GM19328 (cell line): Measurements from ENCODE around the gene DLGAP1.

Source experiments
- ATAC-seq: cut with Tn5 transposase; IDR thresholded peaks from one replicate; pipeline ENCODE4 v1.9.1; 2021; ENCODE audit warnings: mild to moderate bottlenecking, moderate library complexity; ENCODE audit not compliant: unreplicated experiment

Gene DLGAP1

DNA sequence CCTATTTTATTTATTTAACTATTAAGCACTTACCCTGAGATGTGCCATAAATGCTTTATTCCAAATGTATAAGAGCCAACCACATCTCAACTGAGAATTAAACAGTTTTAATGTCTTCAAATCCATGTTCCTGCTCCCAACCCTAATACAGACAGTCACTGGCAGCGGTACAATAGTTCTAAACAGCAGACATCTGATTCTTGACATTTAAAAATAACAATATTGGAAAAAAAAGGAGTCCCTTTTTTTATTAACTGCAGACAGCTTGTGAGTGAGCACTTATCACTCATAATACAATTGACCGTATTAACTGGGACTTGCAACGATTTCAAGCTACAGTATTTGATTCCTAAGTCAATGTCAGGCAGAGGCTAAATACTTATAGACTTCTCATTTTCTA is 580.5 kb downstream of the DLGAP1 start:
- no peak for ATAC-seq

DNA sequence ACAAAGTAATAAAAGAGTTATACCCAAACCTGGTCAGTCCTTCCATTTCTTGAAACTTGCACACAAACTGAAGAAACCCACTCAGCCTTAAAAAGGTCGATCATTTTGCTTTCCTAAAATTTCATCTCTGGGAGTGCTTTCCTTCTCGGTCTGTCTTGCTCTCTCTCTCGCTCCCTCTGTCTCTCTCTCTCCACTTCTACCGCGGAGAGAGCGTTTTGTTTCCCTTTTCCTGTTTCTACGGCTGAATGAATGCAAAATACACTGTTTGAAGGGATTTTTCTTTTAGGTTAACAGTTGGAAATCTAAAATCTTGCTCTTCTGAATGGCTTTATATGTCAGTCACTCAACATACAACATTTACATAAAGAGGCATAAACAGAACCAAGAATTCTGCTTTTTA is 581.0 kb downstream of the DLGAP1 start:
- ATAC-seq: no peak

DNA sequence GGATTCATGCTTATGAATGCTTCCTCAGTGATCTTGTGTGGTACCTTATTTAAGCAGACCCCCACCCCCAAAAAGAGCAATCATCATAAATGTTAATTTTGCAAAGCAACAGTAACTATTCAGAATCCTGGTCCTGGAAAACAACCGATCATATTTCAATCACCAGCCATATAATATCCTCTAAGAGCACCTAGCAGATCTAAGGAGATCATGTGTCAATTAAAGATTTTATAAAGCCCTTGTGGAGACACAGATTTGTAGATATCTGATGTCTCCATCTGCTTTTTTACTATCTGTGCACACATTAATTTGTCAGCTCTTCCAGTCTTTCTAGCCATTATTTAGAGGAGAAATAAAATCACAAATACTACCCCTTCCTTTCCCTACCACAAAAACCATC is 581.4 kb downstream of the DLGAP1 start:
- ATAC-seq: no peak

DNA sequence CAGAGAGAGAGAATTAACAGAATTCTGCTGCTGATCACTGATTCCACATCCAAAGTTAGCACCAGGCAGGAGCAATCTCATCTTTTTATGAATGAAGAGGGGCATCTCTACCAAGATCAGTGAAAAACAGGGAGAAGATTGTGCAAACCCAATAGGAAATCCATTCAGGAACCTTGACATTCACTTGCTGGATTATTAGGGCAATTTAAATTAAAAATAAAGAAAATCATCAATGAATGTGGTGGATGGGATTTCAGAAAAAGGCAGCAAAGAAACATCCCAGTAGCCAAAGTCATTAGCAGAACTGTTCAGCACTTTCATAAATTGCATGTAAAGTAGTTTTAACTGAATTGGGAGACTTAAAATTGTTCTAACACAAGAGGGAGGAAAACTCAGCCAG is 581.9 kb downstream of the DLGAP1 start:
- ATAC-seq: no peak

DNA sequence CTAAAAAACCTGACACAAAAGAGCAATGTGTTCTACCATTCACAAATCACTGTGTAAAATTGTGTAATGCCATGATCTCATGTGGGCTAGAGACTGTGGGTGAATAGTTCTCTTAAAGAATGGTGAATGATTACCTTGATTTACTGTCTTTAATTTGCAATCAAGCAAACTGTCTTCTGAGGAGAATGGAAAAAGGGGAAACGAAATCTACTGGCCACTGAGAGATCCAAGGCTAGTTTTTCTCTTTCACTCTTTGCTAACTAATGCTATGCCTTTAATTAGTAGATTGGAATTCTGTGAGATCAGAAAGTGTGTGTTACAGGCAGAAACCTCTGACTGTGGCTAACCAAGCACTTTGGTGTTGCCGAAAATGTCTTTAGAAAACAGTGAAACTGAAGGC is 582.5 kb downstream of the DLGAP1 start:
- no peak for ATAC-seq

DNA sequence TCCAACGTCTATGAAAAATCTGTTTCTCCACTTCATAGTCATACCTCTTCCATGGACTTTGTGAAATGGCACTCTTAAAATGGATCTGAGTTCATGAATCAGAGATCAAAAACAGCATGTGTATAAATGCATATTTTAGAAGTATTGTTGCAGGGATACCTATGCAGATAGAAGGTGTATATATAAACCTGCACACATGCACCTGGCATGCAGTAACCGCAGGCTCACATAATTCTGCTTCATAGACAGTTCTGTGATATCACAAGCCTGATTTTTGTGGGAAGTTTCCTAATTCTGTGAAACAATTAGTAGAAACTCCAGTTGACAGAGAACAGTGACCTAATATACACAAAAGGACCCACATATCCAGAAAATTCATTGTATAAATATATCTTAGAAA is 583.4 kb downstream of the DLGAP1 start:
- ATAC-seq: no peak

DNA sequence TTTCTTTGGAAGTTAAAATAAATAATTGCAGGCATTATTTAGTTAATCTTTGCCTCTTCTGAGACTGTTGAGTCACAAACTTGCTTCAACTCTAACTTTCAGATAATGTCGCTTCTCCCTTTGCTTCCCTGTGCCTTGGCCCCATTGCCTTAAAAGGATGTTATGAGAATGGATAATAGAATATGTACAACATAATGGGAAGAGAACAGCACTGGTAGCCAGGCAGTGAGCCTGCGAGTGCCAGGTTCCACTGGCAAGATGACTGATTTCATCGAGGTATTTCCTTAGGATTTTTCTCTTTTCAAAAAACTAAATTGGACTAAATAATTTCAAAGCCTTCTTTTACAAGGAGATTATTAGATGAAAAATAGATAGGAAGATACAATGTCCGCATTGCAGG is 584.2 kb downstream of the DLGAP1 start:
- ATAC-seq: no peak

DNA sequence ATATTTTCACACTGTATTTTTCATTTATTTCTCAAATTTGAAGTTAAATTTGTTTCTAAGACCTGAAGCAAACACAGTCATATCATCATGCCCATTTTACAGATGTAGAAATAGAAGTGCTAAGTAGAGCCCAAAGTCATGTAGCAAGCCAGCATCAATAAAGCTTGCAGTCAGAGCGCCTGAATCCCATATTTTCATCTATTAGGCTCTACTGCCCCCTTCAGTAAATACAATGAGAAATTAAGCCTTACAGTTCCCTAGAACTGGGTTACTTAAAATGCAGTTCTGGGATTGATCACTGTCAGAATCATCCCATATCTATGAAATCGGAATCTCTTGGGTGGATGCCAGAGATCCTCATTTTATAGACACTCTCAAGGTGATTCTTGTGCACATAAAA is 585.3 kb downstream of the DLGAP1 start:
- ATAC-seq: no peak

DNA sequence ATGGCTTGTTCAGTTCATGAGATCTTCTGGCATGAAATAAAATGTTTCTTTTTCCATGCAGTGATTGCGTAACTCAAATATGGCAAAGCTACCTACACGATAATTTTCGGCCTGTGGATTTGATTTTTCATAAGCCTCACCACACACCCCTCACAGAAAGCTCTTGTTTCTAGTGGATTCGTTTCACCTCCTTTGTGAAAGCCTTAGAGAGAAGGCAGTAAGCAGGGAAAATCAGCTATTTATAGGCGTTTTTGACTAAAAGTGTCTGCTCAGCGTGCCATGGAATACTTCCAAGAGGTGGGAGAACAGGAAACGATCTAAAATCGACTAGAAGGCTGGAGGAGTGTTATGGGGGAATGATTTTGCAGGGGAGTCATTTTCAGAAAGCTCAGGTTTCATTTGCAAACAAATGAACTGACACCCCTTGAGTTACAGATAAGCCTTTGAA is 587.2 kb downstream of the DLGAP1 start:
- no peak for ATAC-seq

DNA sequence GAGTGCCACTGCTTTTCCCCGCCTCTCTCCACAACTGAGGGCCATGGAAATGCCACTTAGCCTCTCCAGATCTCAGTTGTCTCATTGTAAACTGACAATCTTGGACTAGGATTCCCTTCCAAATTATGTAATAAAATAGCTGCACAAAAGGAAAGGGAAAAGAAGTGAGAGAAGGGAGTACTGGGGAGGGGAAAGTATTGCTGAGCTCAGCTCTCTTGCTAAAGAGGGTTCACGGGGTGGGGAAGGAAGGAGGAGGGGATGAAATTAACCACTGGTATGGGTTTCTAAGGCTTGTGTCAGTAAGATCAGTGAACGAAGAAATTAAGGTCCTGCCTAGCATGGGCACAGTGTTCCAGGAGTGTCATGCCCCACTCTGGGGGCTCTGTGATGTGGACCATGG is 587.9 kb downstream of the DLGAP1 start:
- ATAC-seq: no peak

DNA sequence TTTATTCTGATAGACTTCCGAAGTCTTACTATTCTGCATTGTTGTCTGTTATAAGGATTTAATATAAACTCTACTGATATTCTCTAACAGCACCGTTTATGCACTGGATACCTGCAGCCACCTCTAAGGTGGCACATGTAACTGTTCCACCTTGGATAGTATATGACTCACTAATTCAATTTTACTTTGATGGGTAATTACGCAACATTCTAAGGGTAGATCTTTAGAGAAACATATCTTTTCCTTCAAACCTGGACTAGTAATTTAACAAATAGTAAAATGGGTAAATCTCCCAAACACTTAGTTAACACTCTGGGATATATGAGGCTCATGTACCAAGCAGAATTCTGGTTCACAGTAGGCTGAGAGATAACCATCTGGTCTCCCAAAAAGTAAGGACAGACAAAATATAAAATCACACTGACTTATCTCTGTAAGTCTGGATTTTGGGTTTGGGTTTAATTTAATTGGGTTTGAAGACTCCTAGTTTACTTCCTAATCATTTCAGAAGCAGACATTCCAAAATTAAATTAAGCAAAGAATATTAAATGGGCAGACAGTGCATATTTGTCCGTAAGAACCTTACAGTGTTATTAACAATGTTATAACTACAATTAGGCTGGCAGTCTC is 590.3 kb downstream of the DLGAP1 start:
- no peak for ATAC-seq

DNA sequence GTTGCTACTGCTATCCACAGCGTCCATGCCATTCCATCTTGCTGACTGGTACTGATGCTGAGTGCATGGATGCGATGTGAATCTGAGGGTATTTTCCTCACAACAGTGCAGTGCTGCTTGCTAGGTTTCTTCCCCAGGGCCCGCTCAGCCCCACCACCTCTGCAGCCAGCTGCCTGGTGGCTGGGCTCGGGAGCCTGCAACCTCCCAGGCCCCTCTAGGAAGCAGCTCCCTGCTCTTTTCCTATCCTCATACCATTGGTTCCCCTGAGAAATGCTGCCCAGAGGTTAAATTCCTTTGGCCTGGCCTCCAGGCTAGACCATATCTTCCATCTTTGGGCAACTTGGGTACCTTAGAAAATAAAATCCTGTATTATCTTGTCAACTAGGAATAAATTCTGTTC is 591.5 kb downstream of the DLGAP1 start:
- ATAC-seq: no peak

DNA sequence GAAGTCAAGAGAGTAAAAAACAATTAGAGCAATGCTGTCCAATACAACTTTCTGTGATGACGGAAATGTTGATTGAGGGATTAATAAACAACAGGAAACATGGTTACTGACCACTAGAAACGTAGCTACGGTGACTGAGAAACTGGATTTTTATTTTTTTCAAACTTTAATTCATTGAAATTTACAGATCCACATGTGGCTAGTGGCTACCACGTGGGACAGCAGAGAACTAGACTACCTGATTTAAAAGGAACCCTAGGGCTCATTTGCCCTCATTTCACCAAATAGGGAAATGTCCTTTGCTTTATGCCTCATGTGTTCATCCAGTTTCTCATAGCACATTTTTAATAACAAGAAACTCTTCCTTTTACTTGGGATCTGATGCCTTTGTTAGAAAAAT is 592.1 kb downstream of the DLGAP1 start:
- ATAC-seq: no peak

DNA sequence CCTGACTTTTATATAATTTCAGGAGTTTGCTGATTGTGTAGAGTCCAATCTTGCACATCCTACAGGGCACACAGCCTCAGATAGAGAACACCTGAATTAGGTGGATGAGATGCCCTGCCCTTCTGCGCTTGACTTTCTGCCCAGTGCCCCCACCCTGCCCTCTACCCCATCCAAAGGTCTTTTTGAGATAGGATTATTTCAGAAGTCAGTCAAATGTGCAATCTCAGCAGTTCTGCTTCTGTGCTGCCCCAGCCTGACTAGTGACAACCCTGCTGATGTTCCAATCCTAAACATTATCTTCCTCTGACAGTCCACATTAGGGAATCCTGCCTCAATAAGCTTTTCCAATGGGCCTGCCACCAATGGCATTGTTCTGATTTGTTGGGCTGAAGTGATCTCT is 593.6 kb downstream of the DLGAP1 start:
- no peak for ATAC-seq

DNA sequence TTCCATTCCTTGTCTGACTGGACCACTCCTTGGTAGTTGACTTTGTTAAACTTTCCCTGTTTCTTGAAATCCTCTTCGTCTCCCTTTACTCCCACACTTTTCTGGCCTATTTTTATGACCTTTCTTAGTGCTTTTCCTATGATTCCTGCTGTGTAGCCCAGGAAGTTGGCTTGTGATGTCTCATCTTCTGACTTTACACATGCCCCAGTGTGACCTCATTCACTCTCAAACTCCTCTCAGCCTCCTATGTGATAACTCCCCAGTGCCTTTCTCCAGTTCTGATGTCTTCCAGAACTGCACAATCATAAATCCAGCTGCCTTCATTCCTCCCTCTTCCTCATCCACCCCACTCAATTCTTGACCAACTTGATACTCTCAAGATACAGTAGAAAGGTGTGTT is 597.6 kb downstream of the DLGAP1 start:
- no peak for ATAC-seq

DNA sequence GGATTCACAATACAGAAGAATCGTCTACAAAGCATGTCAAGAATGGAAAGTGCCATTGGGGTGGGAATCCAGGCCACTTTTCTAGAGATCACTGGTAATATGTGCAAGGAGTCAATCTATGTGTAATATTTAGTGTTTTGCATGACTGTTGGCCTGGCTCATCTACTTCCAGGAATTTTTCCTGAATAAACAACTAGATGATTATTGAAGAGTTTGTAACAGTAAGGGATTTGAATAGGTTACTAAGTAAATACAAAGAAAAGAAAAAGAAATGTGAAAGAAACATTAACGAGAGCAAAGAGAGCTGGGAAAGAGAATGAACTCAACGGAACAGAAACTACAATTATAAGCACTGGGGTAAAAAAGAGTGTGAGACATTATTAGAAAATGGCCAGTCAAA is 599.1 kb downstream of the DLGAP1 start:
- no peak for ATAC-seq

DNA sequence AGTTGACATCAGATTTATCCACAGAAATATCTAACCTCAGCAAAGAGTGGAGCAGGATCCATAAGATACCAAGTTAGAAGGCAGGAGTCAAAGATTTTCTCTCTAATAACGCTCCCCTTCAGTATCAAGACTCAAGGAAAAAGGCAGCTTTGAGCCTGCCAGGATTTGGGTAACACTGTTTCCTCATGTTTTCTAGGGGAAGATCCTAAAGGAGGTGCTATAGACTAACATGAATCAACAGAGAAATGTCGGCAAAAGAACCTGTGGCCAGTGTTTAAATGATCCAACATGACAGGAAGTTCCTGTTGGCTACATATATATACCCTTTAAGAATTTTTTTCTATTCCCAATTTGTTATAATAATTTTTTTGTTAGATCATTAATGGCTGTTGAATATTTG is 602.8 kb downstream of the DLGAP1 start:
- no peak for ATAC-seq

DNA sequence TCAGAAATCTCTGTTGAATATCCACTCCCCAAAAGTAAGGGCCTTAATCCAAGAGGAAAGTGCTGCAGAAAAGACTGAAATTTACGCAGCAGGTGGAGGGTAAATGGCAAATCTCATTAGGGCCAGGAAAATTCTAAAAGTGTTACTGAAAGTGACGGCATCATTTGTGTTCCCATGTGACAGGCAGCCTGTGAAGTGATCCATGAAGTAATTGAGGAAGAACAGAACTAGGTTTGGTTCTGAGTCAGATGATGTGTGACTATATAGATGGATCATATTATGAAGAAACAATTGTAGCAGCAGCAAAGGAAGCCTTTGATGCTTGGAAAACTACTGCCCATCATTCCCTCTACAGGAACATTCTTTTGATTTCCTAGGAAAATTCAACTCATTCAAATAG is 603.9 kb downstream of the DLGAP1 start:
- ATAC-seq: no peak

DNA sequence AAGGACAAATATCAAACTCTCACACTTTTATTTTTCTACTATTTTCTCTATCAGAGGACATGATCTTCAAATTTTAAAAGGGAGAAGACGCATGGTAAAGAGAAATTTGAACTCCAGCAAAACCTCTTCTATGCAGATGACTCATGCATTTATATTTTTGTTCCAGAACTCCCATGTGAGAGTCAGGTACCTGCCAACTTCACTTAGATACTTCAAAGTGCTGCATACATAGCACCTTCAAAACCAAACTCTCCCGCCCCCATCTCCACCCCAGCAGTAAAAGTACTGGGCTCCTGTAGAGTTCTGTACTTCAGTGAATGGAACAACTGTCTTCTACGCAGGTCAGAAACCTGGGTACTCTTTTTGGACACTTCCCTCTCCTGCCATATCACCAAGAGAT is 606.8 kb downstream of the DLGAP1 start:
- ATAC-seq: no peak

DNA sequence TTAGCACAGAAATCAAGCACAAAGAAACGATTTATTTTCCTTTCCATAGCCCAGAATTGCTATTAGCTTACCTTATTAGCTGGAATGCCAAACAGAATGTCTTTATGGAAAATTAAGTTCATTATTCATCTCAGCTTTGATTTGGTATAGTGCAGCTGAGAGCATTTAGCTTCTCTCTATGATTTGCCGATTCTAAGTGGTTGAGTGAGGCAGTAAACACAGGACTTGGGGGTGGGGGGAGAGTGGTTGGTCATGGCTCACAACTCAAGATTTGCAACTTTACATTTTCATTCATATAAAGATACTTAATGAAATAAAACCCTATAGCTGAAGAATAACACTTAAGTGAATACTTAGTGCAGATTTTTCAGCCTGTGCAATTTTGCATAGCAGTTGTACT is 609.9 kb downstream of the DLGAP1 start:
- no peak for ATAC-seq

DNA sequence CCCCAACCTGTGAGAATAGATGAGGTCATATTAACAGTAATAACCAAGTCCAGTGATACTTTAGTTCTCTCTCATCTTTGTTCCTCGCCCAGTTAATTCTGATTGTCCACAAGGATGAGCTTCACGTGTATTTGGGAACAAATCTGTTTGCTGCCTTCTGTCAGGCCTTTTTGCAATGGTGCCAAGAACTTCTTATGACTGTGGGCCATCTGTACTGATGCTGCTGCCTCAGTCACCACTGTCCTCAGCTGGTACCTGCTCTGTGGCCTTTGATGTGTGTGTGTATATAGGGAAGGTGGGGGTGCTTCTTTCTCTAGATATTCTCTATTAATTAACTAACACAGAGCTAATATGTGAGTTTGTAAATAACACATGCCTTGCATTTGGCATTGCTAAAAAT is 612.3 kb downstream of the DLGAP1 start:
- ATAC-seq: no peak

DNA sequence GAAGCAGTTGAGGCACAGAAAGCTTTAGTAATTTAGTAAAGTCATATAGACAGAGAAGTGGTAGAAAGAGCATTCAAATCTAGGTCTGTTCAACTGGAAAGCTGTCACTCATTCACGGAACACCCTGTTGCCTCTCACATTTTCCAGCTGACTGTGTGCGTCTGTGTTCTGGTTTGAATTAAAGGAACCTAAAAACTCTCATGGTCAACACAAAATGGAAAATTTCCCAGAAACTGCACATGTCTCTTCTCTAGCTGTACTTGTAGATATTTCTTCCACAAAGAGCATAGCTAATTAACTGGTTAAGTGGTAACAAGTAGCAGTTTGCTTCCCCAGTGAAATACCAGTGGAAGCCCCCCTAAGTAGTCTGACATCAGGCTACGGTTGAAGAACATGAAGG is 614.3 kb downstream of the DLGAP1 start:
- no peak for ATAC-seq

DNA sequence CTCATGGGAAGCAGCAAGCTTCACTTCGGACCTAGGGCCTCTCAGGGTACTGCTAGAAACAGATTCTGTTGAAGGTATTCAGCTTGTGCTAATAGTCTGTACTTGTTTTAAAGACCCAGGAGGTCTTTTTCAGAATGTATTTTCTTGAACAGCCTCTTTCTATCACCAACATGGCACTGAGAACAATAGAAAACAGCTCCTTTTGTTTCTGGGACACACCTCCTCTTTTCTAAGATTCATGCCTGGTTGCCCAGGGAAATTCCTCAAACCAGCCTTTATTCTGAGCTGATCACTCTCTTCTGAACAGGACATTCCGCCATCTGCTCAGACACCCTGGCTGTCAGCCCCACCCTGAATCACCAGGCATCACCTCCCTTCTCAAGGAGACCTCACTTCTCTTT is 615.5 kb downstream of the DLGAP1 start:
- no peak for ATAC-seq
